ENCODE measurements around the gene SEMG1.

DNA sequence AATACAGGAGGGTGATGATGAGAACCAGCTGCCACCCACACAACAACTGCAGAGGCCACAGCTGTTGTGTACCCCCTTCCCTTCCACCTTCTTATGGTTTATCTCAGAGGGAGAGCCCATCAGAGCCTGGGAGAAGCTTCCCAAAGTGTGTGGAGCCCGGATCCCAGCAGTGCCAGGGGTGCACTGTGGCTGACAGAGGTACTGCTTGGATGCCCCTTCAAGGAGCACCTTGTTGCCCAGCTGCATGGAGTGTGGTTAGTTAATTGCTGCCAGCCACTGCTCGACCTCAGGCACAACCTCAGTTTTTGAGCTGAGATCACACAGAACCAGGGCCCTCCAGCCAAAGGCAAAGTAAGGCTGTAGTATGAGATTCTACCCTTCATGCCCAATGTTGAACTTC is 19.1 kb upstream of the SEMG1 start:
- TF ChIP-seq CTCF (IDR thresholded peaks at IDR 0.05; ENCODE audit: borderline replicate concordance, extremely low read depth, low read length, poor library complexity, severe bottlenecking), result no peak
- no peak for TF ChIP-seq EZH2 (IDR thresholded peaks at IDR 0.05; ENCODE audit: borderline replicate concordance, low read depth, low read length, severe bottlenecking)

Data from DND-41 (cell line).